Bone marrow (tissue), 2 donors: ENCODE measurements around the gene MBD6.
"Not testable (repeated sequence)": the region's sequence is repeated elsewhere in the genome, so short reads cannot be mapped to it uniquely, and the experiment has no call there.

Experiments used
- DNase-seq, 2 donors: peaks; one replicate each; lab custom pipeline; 2025; lab: John Stamatoyannopoulos, UW

MBD6 gene

DNA sequence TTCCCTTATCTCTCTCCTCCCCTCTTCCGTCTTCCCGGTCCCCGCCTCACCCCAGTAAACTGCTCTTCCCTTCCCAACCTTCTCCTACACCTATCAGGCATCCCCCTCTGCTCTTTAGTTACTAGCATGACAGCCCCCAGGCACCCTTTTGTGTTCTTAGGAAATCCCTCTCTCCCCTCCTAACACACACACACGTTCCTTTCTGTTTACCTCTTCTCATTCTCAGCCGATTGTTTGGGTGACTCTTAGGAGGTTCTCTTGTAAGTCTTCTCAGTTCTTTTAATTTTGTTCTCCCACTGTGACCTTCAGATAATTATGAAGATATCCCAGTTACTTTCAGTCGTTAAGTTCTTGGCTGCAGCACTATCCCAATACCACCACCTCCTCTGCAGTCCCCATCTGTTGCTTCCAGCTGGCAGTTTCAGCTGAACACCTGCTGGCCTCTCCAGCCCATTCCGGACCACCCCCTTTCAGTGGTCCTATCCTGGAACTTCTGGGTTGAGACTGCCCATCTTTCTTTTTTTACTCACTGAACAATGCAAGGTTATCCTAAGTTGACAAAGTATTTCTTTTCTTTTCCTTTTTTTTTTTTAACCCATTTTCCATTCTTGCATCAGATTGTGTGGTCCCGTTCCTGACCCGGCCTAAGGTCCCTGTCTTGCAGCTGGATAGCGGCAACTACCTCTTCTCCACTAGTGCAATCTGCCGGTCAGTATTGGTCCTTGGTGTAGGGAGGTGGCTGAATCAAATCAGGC lies 34.0 kb upstream of the MBD6 start:
- no peak for DNase-seq

DNA sequence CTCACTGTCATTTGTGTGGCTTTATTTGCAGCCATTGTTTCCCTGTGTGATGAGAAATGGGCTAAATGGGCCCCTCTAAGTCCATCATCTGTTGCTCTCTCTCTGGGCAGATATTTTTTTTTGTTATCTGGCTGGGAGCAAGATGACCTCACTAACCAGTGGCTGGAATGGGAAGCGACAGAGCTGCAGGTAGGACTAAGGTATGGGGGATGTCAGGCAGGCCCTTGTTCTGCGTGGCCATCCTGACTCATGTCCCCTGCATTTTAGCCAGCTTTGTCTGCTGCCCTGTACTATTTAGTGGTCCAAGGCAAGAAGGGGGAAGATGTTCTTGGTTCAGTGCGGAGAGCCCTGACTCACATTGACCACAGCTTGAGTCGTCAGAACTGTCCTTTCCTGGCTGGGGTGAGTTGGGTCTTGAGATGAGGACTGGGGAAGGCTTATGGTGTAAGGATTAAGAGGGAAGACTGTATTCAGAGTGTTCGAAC lies 33.4 kb upstream of the MBD6 start:
- no peak for DNase-seq

DNA sequence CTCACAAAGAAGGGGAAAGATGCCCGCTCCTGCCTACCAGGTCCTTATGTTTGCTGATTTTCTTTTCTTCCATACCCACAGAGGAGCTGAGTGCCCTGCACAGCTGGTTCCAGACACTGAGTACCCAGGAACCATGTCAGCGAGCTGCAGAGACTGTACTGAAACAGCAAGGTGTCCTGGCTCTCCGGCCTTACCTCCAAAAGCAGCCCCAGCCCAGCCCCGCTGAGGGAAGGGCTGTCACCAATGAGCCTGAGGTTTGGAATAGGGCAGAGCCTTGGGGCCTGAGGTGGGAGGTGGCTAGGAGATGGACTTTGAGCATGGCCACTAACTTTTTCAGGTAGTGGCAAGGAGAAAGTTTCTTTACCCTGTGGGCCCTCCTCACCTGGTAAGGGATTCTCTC lies 32.5 kb upstream of the MBD6 start:
- DNase-seq = no peak

DNA sequence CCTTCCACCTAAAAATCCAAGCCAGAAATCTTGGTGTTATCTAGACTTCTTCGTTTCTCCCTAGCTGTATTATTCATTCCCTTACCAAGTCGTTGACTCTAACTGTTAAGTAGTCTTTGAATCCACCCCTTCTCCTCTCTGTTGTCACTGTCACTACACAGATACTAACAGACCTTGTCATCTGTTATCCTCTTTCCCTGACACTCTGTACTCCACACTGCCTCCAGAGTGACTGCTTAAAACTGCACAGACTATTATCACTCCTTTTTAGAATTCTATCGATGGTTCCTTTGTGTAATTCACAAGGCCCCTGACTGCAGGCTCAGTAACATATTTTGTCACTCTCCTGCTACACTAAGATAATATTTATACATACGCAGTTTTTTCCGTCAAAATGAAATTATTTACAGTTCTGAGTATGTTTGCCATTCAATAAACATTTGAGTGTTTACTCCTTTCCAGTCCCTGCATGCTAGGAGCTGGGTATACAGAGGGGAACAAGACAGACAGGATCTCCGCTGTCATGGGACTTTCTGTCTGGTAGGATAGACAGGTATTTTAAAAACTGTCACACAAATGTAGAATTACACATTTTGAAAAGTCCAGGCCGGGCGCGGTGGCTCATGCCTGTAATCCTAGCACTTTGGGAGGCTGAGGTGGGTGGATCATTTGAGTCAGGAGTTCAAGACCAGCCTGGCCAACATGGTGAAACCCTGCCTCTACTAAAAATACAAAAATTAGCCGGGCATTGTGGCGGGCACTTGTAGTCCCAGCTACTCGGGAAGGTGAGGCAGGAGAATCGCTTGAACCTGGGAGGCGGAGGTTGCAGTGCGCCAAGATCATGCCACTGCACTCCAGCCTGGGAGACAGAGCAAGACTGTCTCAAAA lies 31.0 kb upstream of the MBD6 start:
- no peak for DNase-seq

DNA sequence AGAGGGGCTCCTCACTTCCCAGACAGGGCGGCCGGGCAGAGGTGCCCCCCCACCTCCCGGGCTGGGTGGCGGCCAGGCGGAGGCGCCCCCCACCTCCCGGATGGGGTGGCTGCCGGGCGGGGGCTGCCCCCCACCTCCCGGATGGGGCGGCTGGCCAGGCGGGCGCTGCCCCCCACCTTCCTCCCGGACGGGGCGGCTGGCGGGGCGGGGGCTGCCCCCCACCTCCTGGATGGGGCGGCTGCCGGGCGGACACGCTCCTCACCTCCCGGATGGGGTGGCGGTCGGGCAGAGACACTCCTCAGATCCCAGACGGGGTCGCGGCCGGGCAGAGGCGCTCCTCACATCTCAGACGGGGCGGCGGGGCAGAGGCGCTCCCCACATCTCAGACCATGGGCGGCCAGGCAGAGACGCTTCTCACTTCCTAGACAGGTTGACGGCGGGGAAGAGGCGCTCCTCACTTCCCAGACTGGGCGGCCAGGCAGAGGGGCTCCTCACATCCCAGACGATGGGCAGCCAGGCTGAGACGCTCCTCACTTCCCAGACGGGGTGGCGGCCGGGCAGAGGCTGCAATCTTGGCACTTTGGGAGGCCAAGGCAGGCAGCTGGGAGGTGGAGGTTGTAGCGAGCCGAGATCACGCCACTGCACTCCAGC lies 27.4 kb upstream of the MBD6 start:
- DNase-seq = not testable (repeated sequence)

DNA sequence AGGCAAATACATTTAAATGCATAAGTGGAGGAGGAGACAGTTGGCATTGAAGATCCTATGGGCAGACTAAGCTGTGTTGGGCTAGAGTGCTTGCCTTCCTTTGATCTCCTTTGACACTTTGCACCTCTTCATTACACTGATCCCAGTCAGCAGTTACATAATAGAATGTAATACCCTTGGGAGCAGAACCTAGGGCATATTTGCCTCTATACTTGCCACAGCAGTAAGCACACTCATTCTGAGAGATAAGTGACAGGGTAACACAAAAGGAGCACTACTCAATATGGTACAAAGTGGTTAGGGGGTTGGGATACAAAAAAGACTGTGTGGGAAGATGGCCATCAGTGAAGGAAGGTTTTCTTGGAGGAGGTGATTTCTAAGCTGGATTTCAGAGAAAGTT lies 25.8 kb upstream of the MBD6 start:
- DNase-seq = no peak

DNA sequence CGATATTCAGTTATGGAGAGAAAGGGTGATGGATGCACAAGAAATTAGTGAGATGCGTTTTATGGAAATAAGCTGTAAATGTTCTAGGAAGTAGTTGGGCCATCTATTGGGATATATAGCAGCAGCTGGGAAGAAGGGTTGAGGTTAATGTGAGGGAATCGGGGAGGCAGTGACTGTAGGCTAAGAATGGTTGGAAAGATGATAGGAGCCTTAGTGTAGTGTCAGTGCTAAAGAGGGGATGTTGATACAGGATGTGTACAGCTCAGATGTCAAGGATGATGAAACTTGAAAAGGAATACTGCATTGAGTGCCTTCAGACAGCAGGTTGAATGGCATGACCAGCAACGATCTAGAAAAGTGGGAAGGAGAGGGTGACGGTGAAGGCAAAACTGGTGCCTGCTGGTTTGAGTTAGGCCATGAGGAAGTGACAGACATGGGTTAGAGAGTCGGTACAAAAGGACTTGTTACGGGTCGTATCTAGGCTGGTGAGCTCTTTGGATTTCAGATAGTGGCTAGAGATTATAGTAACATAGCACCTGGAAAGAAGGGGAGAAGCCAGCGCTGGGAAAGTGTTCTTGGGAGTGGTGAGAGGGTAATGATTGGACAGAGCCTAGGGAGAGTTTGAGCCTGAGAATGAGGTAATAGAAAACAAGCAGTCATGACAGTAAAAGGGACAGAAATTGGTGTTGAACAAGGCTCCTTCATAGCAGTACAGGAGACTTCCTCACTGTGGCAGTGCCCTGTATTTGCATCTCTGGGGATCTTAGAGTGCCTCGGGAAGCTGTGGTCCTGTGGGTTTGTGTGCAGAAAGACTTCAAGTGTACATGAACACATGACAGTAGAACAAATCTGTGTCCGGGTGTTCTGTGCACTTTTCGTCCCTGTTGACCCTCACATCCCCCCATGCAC lies 25.1 kb upstream of the MBD6 start:
- no peak for DNase-seq

DNA sequence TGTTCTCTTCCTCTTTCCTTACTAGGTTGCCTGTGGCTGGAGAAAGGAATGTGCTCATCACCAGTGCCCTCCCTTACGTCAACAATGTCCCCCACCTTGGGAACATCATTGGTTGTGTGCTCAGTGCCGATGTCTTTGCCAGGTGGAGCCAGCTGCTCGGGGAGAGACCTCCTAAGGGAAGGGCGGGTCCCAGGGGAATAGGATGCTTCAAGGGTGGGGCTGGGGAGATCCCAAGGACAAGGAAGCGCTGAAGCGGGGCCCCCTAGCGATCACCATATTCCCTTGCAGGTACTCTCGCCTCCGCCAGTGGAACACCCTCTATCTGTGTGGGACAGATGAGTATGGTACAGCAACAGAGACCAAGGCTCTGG lies 24.5 kb upstream of the MBD6 start:
- DNase-seq = no peak

DNA sequence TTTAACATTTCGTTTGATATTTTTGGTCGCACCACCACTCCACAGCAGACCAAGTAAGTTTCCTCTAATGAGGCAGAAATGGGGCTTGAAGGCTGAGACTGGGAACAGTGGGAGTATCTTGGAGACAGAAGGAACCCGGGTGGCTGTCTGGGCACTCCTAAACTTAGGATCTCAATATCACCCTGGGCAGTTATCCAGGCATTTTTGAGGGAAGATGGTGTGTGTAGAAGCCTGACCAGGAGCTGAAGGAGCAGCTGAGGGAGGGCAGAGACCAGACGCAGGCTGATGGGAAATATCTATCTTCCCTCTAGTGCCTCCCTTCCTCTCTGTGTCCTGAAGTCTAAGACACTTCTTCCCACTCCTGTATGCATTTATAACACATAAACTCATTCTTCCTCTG lies 24.1 kb upstream of the MBD6 start:
- DNase-seq = no peak

DNA sequence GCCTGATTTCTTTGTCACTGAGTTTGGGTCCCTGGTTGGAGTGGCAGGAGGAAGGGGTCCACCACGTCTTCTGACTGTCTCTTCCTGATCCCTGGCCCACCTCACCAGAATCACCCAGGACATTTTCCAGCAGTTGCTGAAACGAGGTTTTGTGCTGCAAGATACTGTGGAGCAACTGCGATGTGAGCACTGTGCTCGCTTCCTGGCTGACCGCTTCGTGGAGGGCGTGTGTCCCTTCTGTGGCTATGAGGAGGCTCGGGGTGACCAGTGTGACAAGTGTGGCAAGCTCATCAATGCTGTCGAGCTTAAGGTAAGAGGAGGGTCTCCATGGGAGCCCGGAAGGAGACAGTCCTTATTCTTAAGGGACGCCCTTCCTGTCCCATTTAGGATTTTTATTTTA lies 22.4 kb upstream of the MBD6 start:
- DNase-seq = no peak

DNA sequence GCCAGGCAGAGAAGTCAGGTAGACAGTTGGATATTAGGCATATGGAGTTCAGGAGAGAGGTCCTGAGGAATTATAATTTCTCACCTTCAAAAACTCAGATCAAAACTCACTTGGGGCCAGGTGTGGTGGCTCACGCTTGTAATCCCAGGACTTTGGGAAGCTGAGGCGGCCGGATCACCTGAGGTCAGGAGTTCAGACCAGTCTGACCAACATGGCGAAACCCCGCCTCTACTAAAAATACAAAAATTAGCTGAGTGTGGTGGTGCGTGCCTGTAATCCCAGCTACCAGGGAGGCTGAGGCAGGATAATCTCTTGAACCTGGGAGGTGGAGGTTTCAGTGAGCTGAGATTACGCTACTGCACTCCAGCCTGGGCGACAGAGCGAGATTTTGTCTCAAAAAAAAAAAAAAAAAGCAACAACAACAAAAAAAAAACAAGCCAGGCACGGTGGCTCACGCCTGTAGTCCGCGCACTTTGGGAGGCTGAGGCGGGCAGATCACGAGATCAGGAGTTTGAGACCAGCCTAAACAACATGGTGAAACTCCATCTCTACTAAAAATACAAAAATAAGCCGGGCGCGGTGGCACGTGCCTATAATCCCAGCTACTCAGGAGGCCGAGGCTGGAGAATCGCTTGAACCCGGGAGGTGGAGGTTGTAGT lies 20.2 kb upstream of the MBD6 start:
- not testable (repeated sequence) for DNase-seq

DNA sequence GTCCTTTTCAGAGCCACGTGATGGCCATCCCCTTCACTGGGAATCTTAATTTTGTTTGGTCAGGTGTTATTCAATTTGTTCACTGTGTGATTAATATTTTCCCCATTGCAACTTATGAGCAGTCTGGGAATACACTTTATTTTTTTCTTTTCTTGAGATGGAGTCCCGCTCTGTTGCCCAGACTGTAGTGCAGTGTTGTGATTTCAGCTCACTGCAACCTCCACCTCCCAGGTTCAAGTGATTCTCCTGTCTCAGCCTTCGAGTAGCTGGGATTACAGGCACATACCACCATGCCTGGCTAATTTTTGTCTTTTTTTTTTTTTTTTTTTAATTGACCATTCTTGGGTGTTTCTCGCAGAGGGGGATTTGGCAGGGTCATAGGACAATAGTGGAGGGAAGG lies 16.1 kb upstream of the MBD6 start:
- not testable (repeated sequence) for DNase-seq

DNA sequence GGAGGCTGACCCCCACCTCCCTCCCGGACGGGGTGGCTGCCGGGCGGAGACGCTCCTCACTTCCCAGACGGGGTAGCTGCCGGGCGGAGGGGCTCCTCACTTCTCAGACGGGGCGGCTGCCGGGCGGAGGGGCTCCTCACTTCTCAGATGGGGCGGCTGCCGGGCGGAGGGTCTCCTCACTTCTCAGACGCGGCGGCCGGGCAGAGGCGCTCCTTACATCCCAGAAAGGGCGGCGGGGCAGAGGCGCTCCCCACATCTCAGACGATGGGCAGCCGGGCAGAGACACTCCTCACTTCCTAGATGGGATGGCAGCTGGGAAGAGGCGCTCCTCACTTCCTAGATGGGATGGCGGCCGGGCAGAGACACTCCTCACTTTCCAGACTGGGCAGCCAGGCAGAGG lies 14.8 kb upstream of the MBD6 start:
- not testable (repeated sequence) for DNase-seq

DNA sequence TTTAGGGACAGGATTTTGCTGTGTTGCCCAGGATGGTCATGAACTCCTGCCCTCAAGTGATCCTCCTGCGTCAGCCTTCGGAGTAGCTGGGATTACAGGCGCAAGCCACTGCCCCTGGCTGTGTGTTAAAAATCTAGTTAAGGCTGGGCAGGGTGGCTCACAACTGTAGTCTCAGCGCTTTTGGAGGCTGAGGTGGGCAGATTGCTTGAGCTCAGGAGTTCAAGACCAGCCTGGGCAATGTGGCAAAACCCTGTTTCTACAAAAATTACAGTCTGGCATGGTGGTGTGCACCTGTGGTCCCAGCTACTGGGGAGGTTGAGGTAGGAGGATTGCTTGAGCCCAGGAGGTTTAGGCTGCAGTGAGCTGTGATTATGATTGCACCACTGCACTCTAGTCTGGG lies 11.5 kb upstream of the MBD6 start:
- no peak for DNase-seq

DNA sequence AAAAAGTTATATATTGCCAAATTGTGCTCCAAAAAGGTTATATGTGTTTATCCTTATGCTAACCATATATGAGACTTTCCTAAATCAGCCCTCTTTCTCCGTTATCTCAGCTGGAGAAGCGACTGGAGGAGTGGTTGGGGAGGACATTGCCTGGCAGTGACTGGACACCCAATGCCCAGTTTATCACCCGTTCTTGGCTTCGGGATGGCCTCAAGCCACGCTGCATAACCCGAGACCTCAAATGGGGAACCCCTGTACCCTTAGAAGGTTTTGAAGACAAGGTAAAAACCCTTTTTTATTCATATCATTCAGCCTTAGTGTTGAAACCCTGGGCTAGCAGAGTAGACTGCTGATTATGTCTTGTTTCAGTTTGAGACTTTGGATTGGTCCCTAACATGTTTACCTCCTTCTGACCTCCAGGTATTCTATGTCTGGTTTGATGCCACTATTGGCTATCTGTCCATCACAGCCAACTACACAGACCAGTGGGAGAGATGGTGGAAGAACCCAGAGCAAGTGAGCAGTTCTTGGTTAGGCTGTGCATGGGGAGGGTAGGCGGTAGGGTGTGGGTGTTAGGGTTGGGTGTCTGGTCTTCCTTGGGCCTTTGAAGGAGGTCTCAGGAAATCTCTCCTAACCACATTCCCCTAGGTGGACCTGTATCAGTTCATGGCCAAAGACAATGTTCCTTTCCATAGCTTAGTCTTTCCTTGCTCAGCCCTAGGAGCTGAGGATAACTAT lies 10.9 kb upstream of the MBD6 start:
- DNase-seq = no peak

DNA sequence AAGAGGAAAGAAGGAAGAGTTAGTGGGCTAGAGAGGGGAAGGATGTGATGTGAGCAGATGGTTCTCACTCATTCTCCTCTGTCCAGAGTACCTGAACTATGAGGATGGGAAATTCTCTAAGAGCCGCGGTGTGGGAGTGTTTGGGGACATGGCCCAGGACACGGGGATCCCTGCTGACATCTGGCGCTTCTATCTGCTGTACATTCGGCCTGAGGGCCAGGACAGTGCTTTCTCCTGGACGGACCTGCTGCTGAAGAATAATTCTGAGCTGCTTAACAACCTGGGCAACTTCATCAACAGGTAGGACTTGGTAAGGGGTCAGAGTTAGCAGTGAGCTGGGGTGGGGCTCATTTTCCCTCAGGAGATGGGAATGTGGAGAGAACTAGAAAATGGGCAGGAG lies 10.0 kb upstream of the MBD6 start:
- no peak for DNase-seq

DNA sequence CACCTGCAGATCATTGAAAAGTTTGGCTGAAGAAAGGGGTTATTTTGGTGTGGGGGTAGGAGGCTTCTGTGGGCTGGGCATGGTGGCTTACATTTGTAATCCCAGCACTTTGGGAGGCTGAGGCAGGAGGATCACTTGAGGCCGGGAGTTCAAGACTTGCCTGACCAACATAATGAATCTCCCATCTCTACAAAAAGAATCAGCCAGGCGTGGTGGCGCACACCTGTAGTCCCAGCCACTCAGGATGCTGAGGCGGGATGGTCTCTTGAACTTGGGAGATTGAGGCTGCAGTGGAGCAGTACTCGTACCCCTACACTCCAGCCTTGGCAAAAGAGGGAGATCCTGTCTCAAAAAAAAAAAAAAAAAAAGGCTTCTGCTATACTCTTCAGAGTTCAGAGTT lies 9.4 kb upstream of the MBD6 start:
- no peak for DNase-seq

DNA sequence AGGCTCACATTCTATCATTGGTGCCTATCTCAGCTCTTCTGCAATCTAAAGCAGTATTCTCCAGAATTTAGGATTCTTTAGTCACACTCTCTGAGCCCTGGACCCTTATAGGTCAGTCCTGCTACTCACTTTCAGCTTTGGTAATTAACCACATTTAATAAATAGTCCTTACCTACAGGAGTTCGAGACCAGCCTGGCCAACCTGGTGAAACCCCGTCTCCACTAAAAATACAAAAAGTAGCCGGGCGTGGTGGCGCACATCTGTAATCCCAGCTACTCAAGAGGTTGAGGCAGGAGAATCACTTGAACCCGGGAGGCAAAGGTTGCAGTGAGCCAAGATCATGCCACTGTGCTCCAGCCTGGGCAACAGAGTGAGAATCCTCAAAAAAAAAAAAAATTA lies 8.9 kb upstream of the MBD6 start:
- DNase-seq = not testable (repeated sequence)

DNA sequence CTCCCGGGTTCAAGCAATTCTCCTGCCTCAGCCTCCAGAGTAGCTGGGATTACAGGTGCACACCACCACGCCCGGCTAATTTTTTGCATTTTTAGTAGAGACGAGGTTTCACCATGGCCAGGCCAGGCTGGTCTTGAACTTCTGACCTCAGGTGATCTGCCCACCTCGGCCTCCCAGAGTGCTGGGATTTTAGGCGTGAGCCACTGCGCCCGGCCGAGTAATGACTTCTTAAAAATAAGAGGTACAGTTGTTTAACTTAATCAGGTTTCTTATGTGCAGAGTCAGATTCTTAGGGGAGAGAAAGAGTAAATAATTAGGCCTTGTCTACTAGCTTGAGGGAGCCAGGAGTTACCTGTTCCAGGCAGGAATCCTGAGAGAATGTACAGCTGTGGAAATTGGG lies 8.4 kb upstream of the MBD6 start:
- DNase-seq = not testable (repeated sequence)

DNA sequence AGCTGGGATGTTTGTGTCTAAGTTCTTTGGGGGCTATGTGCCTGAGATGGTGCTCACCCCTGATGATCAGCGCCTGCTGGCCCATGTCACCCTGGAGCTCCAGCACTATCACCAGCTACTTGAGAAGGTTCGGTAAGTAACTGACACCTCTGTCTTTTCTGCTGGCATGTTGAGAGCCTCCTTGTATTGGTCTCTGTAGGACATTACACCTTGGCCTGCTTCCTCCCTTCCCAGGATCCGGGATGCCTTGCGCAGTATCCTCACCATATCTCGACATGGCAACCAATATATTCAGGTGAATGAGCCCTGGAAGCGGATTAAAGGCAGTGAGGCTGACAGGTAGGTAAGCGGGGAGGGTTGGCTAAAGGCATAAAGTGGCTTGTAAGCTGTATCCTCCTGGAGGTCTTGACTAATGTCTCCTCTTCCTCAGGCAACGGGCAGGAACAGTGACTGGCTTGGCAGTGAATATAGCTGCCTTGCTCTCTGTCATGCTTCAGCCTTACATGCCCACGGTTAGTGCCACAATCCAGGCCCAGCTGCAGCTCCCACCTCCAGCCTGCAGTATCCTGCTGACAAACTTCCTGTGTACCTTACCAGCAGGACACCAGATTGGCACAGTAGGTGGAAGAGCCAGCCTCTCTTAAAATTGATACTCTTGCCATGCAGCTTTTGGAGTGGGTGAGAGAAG lies 7.8 kb upstream of the MBD6 start:
- no peak for DNase-seq
